ENCODE data around the gene TSPYL6.

GRCh38 chr2:54255230-54256090 is 569 bp downstream of the TSPYL6 start:
- TF ChIP-seq, protein P1, sequence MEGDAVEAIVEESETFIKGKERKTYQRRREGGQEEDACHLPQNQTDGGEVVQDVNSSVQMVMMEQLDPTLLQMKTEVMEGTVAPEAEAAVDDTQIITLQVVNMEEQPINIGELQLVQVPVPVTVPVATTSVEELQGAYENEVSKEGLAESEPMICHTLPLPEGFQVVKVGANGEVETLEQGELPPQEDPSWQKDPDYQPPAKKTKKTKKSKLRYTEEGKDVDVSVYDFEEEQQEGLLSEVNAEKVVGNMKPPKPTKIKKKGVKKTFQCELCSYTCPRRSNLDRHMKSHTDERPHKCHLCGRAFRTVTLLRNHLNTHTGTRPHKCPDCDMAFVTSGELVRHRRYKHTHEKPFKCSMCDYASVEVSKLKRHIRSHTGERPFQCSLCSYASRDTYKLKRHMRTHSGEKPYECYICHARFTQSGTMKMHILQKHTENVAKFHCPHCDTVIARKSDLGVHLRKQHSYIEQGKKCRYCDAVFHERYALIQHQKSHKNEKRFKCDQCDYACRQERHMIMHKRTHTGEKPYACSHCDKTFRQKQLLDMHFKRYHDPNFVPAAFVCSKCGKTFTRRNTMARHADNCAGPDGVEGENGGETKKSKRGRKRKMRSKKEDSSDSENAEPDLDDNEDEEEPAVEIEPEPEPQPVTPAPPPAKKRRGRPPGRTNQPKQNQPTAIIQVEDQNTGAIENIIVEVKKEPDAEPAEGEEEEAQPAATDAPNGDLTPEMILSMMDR (IDR thresholded peaks at IDR 0.05): no peak
- TF ChIP-seq POLR2A (IDR thresholded peaks at IDR 0.05): no peak
